C4-2B (cell line): ENCODE measurements around the gene VANGL1.

Experiments used
- H3K27ac ChIP-seq: fragments of 450-650 bp; 2 replicates; pipeline ENCODE4 v1.5.1; 2017
- ZFX ChIP-seq: fragments of 450-650 bp; IDR thresholded peaks from 2 replicates; pipeline ENCODE4 v1.6.1; 2017
- TF ChIP-seq, protein P1 (sequence below): fragments of 450-650 bp; conservative IDR thresholded peaks from 2 replicates; pipeline ENCODE4 v1.5.1; 2017; ENCODE audit warnings: mild to moderate bottlenecking

VANGL1 gene

DNA sequence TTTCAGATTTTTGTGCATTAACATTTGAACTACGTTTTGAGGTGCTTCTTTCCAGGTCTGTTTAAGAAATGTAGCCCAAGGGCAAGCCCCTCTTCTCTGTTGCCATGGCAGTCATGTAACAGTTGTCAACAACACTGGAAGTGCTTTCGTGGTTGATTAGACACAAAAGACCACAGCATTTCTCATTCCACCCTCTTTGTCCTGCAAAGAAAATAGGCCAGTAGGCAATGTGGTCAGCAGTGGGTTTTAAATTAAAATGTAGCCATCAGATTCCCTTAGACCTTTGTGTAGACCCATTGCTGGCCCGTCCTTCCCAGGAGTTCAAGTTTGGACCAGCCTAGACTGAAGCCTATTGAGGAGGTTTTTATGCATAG lies 35.4 kb downstream of the VANGL1 start:
- TF ChIP-seq, protein P1, sequence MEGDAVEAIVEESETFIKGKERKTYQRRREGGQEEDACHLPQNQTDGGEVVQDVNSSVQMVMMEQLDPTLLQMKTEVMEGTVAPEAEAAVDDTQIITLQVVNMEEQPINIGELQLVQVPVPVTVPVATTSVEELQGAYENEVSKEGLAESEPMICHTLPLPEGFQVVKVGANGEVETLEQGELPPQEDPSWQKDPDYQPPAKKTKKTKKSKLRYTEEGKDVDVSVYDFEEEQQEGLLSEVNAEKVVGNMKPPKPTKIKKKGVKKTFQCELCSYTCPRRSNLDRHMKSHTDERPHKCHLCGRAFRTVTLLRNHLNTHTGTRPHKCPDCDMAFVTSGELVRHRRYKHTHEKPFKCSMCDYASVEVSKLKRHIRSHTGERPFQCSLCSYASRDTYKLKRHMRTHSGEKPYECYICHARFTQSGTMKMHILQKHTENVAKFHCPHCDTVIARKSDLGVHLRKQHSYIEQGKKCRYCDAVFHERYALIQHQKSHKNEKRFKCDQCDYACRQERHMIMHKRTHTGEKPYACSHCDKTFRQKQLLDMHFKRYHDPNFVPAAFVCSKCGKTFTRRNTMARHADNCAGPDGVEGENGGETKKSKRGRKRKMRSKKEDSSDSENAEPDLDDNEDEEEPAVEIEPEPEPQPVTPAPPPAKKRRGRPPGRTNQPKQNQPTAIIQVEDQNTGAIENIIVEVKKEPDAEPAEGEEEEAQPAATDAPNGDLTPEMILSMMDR, result no peak
- no peak for TF ChIP-seq ZFX
- peak overlapping the region; percentile 63 for H3K27ac ChIP-seq

DNA sequence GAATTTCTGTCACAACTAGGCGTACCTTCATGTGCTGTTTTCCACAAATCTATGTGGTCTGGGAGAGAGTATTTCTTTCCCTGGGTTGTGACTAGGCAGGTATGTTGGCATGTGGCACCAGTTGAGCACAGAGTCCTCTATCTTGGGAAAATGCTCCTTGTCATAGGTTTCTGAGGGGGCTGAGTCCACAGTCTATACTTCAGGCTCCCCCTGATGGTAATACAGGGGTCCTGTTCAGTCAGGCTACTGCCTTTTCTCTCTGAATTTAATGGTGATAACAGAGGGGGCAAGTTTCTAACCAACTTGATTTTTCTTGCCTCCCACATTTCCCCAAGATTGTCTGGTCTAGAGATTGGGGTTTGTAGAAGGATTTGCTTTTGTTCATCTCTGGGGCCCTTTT lies 35.8 kb downstream of the VANGL1 start:
- peak overlapping the region; percentile 63; the same call in 1 of the 2 replicates for H3K27ac ChIP-seq

DNA sequence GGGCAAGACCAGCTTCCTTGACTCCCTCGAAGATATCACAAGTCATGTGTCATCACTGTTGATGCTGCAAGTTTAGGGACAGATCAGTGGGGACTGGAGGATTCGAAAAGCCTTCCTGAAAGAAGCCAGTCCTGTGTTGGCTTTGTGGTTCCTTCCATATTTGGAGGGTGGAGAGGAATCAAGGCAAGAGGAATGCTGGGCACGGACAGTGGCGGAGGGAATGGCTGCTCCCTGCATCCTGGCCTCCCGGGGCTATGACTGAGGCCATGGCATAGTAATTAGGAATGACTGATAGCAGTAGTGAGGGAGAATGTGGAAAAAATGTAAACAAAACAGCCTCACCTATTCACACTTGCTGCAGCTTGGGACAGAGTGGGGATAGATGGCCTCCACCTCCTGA lies 36.4 kb downstream of the VANGL1 start:
- H3K27ac ChIP-seq, result no peak overlapping the region
- TF ChIP-seq ZFX, result no peak
- TF ChIP-seq, protein P1, result no peak

More for the DNA sequence above, 35.8 kb downstream of the VANGL1 start:
- TF ChIP-seq ZFX, result no peak
- TF ChIP-seq, protein P1, result no peak

DNA sequence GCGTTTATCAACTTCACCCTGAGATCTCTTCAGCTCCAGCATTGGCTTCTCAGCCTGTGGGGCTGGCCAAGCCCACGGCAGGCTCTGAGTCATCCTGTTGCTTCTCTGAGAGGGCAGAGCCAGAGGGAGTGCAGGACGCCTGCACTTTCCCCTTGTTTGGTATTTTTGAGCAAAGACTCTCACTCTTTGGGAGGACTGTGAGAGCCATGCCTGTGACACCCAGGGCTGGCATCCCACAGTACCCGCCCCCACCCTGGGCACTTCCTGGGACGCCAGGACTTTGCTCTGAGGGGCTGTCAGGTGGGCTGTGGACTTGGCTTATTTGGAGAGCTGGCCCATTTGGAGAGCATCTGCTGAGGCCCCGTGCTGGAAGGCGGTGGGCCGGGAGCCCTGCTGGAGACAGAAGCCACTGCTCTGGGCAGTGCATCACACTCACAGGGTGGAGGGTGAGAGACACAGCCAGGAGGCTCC lies 37.4 kb downstream of the VANGL1 start:
- no peak for TF ChIP-seq ZFX
- TF ChIP-seq, protein P1, result no peak
- no peak overlapping the region for H3K27ac ChIP-seq

DNA sequence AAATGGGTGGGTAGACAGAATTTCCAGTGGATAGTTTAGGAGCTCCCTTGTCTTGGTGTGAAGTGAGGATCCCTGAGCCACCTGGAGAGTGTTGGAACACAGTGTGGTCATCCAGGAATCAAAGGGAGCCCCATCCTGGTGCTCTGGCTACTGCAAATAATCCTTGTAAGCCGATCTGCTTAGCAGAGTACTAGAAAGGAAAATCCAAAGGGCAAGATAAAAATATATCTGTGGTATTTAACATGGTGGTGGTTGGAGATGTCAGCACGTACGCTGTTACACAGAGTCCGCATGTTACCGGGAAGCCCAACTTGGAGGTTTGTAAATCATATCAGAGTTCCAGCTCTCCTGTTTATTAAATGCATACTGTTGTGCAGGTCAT lies 39.0 kb downstream of the VANGL1 start:
- TF ChIP-seq, protein P1, result no peak
- TF ChIP-seq ZFX, result no peak
- no peak overlapping the region for H3K27ac ChIP-seq

DNA sequence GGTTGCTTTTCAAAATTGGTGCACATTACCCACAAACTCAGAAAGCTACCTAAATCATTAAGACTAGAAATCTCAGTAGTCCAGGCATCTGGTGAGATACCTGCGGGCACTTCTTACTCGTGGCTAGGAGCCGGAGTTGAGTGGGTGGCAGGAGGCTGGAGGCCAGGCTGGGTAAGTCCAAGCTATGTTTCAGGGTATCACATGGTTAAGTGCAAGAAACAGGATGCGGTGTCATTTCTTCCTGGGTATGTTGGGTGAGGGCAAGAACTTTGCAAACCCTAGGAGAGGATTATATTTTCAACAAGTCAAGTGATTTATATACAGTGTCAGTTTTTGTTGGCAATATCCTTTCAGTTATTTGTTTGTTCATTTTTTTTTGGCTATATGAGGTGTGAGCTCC lies 41.0 kb downstream of the VANGL1 start:
- TF ChIP-seq, protein P1, result no peak
- TF ChIP-seq ZFX, result no peak
- no peak overlapping the region for H3K27ac ChIP-seq

DNA sequence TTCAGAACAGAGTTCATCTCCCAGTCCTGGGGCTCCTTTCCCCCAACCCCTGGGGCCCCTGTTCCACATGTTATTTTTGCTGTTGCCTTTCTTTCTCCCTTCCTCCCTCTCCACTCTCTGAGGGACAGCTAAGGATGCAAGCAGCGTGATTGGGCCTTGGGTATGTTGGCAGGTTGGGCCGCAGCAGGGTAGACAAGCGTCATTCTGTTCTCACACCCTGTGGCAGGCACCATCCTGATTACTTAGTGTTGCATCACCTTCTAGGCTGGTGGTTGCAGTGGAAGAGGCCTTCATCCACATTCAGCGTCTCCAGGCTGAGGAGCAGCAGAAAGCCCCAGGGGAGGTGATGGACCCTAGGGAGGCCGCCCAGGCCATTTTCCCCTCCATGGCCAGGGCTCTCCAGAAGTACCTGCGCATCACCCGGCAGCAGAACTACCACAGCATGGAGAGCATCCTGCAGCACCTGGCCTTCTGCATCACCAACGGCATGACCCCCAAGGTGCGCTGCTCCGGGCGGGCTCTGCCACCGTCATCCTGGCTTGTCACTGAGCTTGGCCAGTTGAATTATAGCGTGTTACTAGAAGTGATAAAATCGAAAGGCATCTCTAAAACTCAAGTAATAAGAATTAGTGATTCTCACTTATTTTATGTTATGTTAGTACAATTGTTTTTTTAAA lies 43.4 kb downstream of the VANGL1 start:
- no peak for TF ChIP-seq ZFX
- TF ChIP-seq, protein P1, result no peak
- H3K27ac ChIP-seq, result no peak overlapping the region
